ENCODE results near the gene SMYD5. TPM values are rescaled to one million over a fixed set of nuclear protein-coding genes. Genes with fewer than 3 reads are reported as not detected.

The SMYD5 gene
- total RNA-seq, 2 donors from 2014 or later, result 34.9 to 35.4 TPM

DNA sequence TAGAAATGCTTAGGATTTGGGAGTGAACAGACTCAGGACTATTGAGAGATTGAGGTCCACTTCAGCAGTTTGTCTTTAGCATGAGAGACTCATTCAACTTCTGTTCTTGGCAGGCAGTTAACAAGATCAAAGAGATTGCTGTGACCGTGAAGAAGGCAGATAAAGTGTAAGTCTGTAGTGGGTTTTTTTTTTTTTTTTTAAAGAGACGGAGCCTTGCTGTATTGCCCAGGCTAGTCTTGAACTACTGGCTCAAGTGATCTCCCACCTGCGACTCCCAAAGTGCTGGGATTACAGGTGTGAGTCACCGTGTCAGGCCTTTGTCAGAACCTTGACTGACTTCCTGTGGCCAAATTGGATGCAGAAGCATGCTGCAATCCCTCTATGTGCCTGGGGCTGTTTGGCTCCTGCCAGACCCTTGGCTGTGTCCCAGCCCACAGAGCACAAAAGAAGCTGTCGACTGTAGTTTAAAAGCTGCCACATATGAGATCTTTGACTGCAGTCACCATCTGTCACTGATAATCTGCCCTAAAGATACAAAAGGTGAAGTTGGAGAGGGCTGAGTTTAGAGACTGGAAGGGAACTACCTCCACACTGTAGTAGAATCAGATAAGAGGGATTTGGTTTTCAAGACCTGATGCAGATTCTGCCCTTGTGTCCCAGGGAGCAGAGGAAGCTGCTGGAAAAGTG lies 30.0 kb downstream of the SMYD5 start:
- H3K27ac Mint-ChIP-seq, result no peak overlapping the region

DNA sequence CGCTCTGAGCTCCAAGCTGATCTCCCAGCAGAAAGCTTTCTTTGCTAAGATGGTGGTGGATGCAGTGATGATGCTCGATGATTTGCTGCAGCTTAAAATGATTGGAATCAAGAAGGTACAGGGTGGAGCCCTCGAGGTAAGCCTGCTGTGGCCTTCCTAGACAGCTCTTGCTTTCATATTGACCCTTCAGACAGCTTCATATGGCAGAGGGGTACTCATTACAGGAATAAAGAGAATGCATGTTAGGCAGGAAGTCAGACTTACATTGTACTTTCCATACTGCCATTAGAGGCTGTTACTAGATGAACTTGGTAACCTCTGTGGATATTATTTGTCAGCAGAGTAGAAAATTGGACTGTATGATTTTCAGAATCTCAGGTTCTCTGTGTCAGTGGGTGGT lies 30.5 kb downstream of the SMYD5 start:
- H3K36me3 ChIP-seq (ENCODE audit: control insufficient read depth, insufficient read depth, low read length), result peaks cover 93% of the 10 kb centered on the region
- H3K27me3 ChIP-seq (ENCODE audit: control insufficient read depth, insufficient read depth, low read length, poor library complexity, severe bottlenecking), result no peaks in the 10 kb centered on the region
- no peak overlapping the region for H3K27ac ChIP-seq (ENCODE audit: low read depth, low read length)
- Mint-ChIP-seq H3K4me3 (no peak overlapping the region), H3K27me3 (ENCODE audit: insufficient read depth) (no peaks in the 10 kb centered on the region), H3K4me1 (peaks cover 3% of the 10 kb centered on the region), H3K36me3 (ENCODE audit: low read depth) (peaks cover 80% of the 10 kb centered on the region), H3K27ac (no peak overlapping the region), H3K9me3 (no peaks in the 10 kb centered on the region)
- peaks cover 2% of the 10 kb centered on the region for H3K4me1 ChIP-seq (ENCODE audit: control insufficient read depth, insufficient read depth, low read length)
- TF ChIP-seq, protein P1, sequence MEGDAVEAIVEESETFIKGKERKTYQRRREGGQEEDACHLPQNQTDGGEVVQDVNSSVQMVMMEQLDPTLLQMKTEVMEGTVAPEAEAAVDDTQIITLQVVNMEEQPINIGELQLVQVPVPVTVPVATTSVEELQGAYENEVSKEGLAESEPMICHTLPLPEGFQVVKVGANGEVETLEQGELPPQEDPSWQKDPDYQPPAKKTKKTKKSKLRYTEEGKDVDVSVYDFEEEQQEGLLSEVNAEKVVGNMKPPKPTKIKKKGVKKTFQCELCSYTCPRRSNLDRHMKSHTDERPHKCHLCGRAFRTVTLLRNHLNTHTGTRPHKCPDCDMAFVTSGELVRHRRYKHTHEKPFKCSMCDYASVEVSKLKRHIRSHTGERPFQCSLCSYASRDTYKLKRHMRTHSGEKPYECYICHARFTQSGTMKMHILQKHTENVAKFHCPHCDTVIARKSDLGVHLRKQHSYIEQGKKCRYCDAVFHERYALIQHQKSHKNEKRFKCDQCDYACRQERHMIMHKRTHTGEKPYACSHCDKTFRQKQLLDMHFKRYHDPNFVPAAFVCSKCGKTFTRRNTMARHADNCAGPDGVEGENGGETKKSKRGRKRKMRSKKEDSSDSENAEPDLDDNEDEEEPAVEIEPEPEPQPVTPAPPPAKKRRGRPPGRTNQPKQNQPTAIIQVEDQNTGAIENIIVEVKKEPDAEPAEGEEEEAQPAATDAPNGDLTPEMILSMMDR (conservative IDR thresholded peaks at IDR 0.05), result no peak
- H3K9ac ChIP-seq (ENCODE audit: extremely low read depth, low read length, poor library complexity, severe bottlenecking), result no peak overlapping the region
- DNase-seq, result no peak
- no peak overlapping the region for H3K4me3 ChIP-seq (ENCODE audit: low read length)
- H3K9me3 ChIP-seq (ENCODE audit: control insufficient read depth, low read length), result no peaks in the 10 kb centered on the region
- 94 to 98% methylated on average over 2 to 3 of the region's 3 CpGs for WGBS, 2 experiments (ENCODE audit: insufficient coverage in 1 of 2, insufficient read length in 1 of 2)

More for the DNA sequence above, 30.0 kb downstream of the SMYD5 start:
- Mint-ChIP-seq H3K9me3 (no peaks in the 10 kb centered on the region), H3K4me3 (no peak overlapping the region), H3K4me1 (peaks cover 3% of the 10 kb centered on the region), H3K36me3 (ENCODE audit: low read depth) (peaks cover 78% of the 10 kb centered on the region), H3K27me3 (ENCODE audit: insufficient read depth) (no peaks in the 10 kb centered on the region)
- Histone ChIP-seq H3K4me3 (ENCODE audit: low read length) (no peak overlapping the region), H3K27ac (ENCODE audit: low read depth, low read length) (no peak overlapping the region), H3K4me1 (ENCODE audit: control insufficient read depth, insufficient read depth, low read length) (peaks cover 2% of the 10 kb centered on the region), H3K9me3 (ENCODE audit: control insufficient read depth, low read length) (no peaks in the 10 kb centered on the region), H3K9ac (ENCODE audit: extremely low read depth, low read length, poor library complexity, severe bottlenecking) (no peak overlapping the region), H3K27me3 (ENCODE audit: control insufficient read depth, insufficient read depth, low read length, poor library complexity, severe bottlenecking) (no peaks in the 10 kb centered on the region), H3K36me3 (ENCODE audit: control insufficient read depth, insufficient read depth, low read length) (peaks cover 93% of the 10 kb centered on the region)
- TF ChIP-seq, protein P1 (conservative IDR thresholded peaks at IDR 0.05), result no peak
- DNase-seq, result peak; percentile 53
- 80 to 83% methylated on average over 4 to 5 of the region's 5 CpGs for WGBS, 2 experiments (ENCODE audit: insufficient coverage in 1 of 2, insufficient read length in 1 of 2)

DNA sequence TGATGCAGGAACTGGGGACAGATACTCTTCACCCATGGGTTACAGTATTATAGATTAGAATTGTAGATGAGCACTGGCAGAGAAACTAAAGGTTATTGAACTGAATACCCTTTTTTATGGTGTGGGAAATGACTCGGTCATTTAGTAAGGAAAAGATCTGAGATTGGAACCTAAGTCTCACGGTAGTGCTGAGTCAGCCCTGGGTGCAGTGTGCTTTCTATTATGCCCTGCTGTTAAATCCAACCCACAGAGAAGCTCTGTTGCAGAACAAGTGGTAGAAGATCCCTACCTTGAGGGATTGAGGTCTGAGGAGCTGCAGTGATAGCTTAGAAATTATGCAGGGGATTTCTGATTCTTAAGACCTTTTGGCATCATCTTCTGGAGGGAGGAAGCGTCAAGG lies 32.8 kb downstream of the SMYD5 start:
- peaks cover 3% of the 10 kb centered on the region for H3K4me1 Mint-ChIP-seq
- DNase-seq, result no peak
- peaks cover 85% of the 10 kb centered on the region for H3K36me3 Mint-ChIP-seq (ENCODE audit: low read depth)
- Histone ChIP-seq H3K27me3 (ENCODE audit: control insufficient read depth, insufficient read depth, low read length, poor library complexity, severe bottlenecking) (no peaks in the 10 kb centered on the region), H3K9ac (ENCODE audit: extremely low read depth, low read length, poor library complexity, severe bottlenecking) (no peak overlapping the region), H3K4me3 (ENCODE audit: low read length) (no peak overlapping the region), H3K4me1 (ENCODE audit: control insufficient read depth, insufficient read depth, low read length) (peaks cover 2% of the 10 kb centered on the region), H3K9me3 (ENCODE audit: control insufficient read depth, low read length) (no peaks in the 10 kb centered on the region), H3K27ac (ENCODE audit: low read depth, low read length) (no peak overlapping the region), H3K36me3 (ENCODE audit: control insufficient read depth, insufficient read depth, low read length) (peaks cover 95% of the 10 kb centered on the region)
- H3K27me3 Mint-ChIP-seq (ENCODE audit: insufficient read depth), result no peaks in the 10 kb centered on the region
- TF ChIP-seq, protein P1 (conservative IDR thresholded peaks at IDR 0.05), result no peak
- no peak overlapping the region for H3K27ac Mint-ChIP-seq
- no peak overlapping the region for H3K4me3 Mint-ChIP-seq
- 96 to 97% methylated on average over 3 of the region's 3 CpGs for WGBS, 2 experiments (ENCODE audit: insufficient coverage in 1 of 2, insufficient read length in 1 of 2)
- no peaks in the 10 kb centered on the region for H3K9me3 Mint-ChIP-seq

Measured in endodermal cell (in vitro differentiated cells).